Stimulated activated CD4-positive, alpha-beta T cell treated with anti-CD3 and anti-CD28 coated beads, Interleukin-15, amount 100 ng/mL, for 24 hours (primary cell): ENCODE data around the gene P2RY11.

Experiments
- DNase-seq: peaks from one replicate; pipeline ENCODE4 v3.0.0-alpha.2; 2020

P2RY11 gene, protein sequence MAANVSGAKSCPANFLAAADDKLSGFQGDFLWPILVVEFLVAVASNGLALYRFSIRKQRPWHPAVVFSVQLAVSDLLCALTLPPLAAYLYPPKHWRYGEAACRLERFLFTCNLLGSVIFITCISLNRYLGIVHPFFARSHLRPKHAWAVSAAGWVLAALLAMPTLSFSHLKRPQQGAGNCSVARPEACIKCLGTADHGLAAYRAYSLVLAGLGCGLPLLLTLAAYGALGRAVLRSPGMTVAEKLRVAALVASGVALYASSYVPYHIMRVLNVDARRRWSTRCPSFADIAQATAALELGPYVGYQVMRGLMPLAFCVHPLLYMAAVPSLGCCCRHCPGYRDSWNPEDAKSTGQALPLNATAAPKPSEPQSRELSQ

DNA sequence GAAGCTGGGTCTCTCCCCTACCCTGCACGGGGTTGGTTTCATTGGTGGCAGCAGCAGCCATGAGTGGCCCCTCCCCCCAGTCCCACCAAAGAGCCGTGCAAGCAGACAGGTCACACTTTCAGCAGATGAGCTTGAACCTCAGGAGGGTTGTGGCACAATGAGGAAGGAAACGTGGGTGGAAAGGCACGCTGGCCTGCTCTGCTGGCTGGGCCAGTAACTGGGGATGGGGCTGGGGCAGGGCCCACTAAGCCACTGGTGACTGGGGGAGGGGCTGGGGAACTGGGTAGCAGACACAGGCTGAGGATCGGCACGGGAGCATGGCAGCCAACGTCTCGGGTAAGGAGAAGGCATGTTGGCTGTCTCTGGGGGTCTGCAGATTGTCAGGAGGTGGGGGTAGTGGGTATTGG is at the start of gene P2RY11:
P2RY11 (plus strand) TSS at position 289 of the 407 bp plus-strand sequence; CDS start at position 318, 29 bp downstream.
- peak; percentile 76 for DNase-seq

- DNase-seq, result no peak
Observed at GRCh38 chr19:10061717-10062310, 49.7 kb upstream of the P2RY11 start.

DNA sequence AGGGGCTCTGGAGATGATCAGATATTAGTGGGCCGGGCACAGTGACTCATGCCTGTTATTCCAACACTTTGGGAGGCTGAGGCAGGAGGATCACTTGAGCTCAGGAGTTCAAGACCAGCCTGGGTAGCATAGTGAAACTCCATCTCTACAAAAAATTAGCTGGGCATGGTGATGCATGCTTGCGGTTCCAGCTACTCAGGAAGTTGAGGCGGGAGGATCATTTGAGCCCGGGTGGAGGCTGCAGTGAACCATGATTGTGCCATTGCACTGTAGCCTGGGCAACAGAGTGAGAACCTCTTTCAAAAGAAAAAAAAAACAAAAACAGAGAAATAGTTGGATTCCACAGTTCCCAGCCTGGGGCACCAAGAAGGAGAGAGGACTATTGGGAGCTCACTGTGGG is 43.3 kb upstream of the P2RY11 start:
- DNase-seq, result no peak

- no peak for DNase-seq
Observed at GRCh38 chr19:10069046-10069445, 42.4 kb upstream of the P2RY11 start.

- no peak for DNase-seq
Observed at GRCh38 chr19:10070730-10071446, 40.6 kb upstream of the P2RY11 start.

- peak; percentile 66 for DNase-seq
Observed at GRCh38 chr19:10074153-10074552, 37.3 kb upstream of the P2RY11 start.

DNA sequence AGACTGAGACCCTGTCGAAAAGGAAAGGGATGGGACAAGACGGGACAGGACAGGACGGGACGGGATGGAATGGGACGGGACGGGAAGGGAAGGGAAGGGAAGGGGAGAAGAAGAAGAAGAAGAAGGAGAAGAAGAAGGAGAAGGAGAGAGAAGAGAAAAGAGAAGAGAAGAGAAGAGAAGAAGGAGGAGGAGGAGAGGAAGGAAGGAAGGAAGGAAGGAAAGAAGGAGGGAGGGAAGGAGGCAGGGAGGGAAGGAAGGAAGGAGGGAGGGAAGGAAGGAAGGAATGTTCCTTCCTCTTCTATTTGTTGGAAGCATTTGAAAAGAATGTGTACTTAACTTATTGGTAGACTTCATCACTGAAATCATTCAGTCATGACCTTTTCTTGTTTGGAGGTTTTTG is 35.0 kb upstream of the P2RY11 start:
- no peak for DNase-seq

DNA sequence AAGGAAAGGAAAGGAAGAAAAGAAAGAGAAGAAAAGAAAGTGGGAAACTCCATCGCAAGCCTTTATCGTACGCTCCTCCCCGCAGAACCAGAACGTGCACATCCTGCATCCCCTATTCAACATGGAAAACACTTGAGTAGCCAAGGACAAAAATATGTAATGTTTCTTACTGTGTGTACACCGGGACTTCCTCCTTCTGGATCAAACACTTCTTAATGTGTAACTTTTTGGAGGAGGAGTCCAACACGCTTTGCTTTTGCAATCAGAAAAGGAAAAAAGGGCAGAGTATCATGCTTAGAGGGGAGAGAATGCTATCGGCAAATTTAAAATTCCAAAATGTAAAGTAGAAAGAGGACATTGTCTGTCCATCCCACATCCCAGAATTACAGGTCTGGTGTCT is 33.2 kb upstream of the P2RY11 start:
- no peak for DNase-seq

DNA sequence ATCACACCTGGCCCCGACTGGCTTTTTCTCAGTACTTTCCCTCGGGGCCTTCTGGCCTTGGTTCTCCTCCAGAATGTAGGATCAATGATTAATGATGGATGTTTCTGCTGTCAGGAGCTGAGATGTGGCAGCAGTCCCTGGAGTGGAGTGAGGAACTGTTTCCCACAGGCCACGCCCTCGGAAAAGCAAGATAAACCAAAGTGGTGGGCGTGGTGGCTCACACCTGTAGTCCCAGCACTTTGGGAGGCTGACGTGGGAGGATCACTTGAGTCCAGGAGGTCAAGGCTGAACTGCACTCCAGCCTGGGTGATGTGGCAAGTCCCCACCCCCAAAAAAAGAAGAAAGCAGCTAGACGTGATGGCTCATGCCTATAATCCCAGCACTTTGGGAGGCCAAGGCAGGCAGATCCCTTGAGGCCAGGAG is 32.5 kb upstream of the P2RY11 start:
- DNase-seq, result no peak

GRCh38 chr19:10083911-10084310 is 27.6 kb upstream of the P2RY11 start:
- DNase-seq, result no peak

GRCh38 chr19:10084803-10085202 is 26.7 kb upstream of the P2RY11 start:
- DNase-seq, result no peak

GRCh38 chr19:10085641-10086590 is 25.6 kb upstream of the P2RY11 start, which contains the start of gene SHFL:
TSS of gene SHFL (plus strand) at chr19:10086317. CDS start at chr19:10086428, 111 bp downstream.
- DNase-seq, result peak; percentile 87

- peak; percentile 66 for DNase-seq
Observed at GRCh38 chr19:10086591-10087192, 24.8 kb upstream of the P2RY11 start.

GRCh38 chr19:10087296-10088061 is 24.0 kb upstream of the P2RY11 start:
- DNase-seq, result no peak

GRCh38 chr19:10088949-10089554 is 22.4 kb upstream of the P2RY11 start:
- no peak for DNase-seq

GRCh38 chr19:10089801-10090375 is 21.6 kb upstream of the P2RY11 start:
- DNase-seq, result no peak

- no peak for DNase-seq
Observed at GRCh38 chr19:10091370-10091687, 20.2 kb upstream of the P2RY11 start.

DNA sequence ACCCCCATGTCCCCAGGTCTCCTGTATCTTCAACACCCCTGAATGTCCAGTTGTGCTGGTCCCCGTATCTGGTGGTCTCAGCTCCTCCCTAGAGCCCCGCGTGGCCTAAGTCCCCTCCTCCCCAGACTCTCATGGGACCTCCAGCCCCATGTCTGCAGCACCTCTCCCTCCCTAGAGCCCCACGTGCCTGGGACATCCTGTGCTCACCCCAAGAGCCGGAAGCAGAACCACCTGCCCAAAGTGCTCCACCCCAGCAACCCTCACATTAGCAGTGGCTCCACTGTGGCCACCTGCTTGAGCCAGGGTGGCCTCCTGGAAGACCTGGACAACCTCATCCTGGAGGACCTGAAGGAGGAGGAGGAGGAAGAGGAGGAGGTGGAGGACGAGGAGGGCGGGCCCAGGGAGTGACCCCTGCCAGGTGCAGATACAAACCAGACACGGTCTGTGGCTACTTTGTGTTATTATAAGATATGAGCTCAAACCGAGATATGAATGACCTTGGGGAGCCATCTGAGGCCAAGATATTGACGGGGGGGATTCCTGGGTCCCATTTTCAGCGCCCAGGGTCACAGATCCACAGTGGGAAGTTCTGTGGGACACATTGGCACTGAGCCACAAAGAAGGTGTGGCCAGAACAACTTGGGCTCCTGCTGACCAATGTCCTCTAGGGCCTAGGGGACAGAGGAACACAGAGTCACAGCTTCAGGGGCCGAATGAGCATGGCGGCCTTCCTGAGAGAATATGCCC is 19.4 kb upstream of the P2RY11 start:
- no peak for DNase-seq

DNA sequence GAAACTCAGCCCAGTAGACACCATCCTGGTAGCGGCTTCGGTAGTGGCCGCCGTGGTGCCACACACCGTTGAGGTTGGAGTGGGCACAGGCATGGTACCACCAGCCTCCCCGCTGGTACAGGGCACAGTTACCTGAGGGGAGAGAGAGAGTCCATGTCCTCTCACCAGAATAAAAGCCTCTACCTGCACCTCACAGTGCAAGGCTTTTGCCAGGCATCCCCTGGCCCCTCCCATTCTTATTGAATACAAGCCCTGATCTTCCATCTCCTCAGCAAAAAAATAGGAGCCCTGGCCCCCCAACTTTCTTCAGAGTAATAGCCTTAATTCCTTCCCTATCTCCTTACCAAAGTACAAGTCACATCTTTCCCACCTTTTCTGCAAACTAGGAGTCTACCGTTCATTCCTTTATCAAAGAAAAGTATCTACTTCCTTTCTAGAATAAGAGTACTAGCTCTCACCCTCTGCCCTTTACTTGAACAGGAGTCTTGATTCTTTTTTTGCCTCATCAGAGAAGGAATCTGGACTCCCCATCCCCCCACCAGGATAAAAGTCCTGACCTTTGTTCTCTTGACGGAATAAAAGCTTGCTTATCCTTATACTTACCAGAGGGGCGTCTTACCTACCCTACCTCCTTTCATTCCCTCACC is 18.7 kb upstream of the P2RY11 start:
- DNase-seq, result no peak
